Measurements from ENCODE around the gene SAMM50. TPM values are rescaled to one million over a fixed set of nuclear protein-coding genes. Genes with fewer than 3 reads are reported as not detected.
A peak's percentile ranks its signal among the peaks of the same experiment; 100 is the strongest.

The SAMM50 gene
- total RNA-seq, 1 donor from 2014 or later = 32.6 TPM

DNA sequence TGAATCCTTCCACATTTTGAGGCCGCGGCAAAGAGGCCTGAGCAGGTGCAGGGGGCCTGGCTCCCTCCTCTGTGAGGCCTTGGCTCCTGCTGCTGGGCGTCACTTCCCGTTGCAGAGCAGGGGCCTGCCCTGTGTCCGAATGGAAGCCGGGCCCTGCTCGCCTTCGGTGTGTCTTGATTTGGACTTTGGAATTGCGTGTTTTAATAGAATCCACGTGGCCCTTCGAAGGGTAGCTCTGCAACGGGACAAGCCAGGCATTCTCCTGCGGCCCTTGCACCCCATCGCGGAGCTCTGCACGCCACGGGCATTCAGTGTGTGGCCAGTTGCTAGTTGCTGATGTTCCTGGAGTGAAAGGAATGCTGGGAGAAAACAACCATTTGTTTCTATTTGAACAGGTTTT lies 25.8 kb downstream of the SAMM50 start:
- H3K27me3 ChIP-seq (ENCODE audit: control insufficient read depth, insufficient read depth, low read length) = no peaks in the 10 kb centered on the region
- FAIRE-seq (no peak), DNase-seq (ENCODE audit: low read depth) (no peak)
- no peak overlapping the region for H3K4me3 ChIP-seq (ENCODE audit: low read depth, low read length)
- H3K36me3 ChIP-seq (ENCODE audit: control insufficient read depth, insufficient read depth, low read length) = peaks cover 29% of the 10 kb centered on the region
- no peak for TF ChIP-seq CTCF (IDR thresholded peaks at IDR 0.05; ENCODE audit: insufficient read depth, low read length, severe bottlenecking)

GRCh38 chr22:43983808-43984207 lies 28.6 kb downstream of the SAMM50 start:
- FAIRE-seq (peak; percentile 50), DNase-seq (ENCODE audit: low read depth) (no peak)
- H3K4me3 ChIP-seq (ENCODE audit: low read depth, low read length) = no peak overlapping the region
- H3K36me3 ChIP-seq (ENCODE audit: control insufficient read depth, insufficient read depth, low read length) = peaks cover 20% of the 10 kb centered on the region
- TF ChIP-seq CTCF (IDR thresholded peaks at IDR 0.05; ENCODE audit: insufficient read depth, low read length, severe bottlenecking) = no peak
- H3K27me3 ChIP-seq (ENCODE audit: control insufficient read depth, insufficient read depth, low read length) = no peaks in the 10 kb centered on the region

- Histone ChIP-seq H3K36me3 (ENCODE audit: control insufficient read depth, insufficient read depth, low read length) (peaks cover 18% of the 10 kb centered on the region), H3K4me3 (ENCODE audit: low read depth, low read length) (no peak overlapping the region), H3K27me3 (ENCODE audit: control insufficient read depth, insufficient read depth, low read length) (no peaks in the 10 kb centered on the region)
- no peak for TF ChIP-seq CTCF (IDR thresholded peaks at IDR 0.05; ENCODE audit: insufficient read depth, low read length, severe bottlenecking)
- FAIRE-seq = no peak
- DNase-seq (ENCODE audit: low read depth) = no peak
These were observed 30.3 kb downstream of the SAMM50 start for GRCh38 chr22:43985532-43985931.

- no peak for TF ChIP-seq CTCF (IDR thresholded peaks at IDR 0.05; ENCODE audit: insufficient read depth, low read length, severe bottlenecking)
- Histone ChIP-seq H3K36me3 (ENCODE audit: control insufficient read depth, insufficient read depth, low read length) (peaks cover 20% of the 10 kb centered on the region), H3K4me3 (ENCODE audit: low read depth, low read length) (no peak overlapping the region), H3K27me3 (ENCODE audit: control insufficient read depth, insufficient read depth, low read length) (no peaks in the 10 kb centered on the region)
- FAIRE-seq = no peak
- no peak for DNase-seq (ENCODE audit: low read depth)
These were observed 33.0 kb downstream of the SAMM50 start for GRCh38 chr22:43988116-43988820.

DNA sequence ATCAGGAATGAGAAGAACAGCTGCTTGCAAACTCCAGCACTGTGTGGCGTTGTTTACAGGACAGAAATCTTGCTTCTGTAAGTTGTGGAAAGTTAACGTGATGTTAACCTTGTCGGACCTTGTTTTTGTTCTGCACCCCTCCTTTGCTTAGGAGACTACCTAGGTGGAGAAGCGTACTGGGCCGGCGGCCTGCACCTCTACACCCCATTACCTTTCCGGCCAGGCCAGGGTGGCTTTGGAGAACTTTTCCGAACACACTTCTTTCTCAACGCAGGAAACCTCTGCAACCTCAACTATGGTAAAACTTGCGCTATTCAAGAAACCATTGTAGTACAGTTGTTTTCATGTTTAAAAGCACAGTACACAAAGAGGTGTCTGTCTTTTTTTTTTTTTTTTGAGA lies 33.7 kb downstream of the SAMM50 start:
- TF ChIP-seq CTCF (IDR thresholded peaks at IDR 0.05; ENCODE audit: insufficient read depth, low read length, severe bottlenecking) = no peak
- no peak overlapping the region for H3K4me3 ChIP-seq (ENCODE audit: low read depth, low read length)
- DNase-seq (ENCODE audit: low read depth) (no peak), FAIRE-seq (peak; percentile 62)
- no peaks in the 10 kb centered on the region for H3K27me3 ChIP-seq (ENCODE audit: control insufficient read depth, insufficient read depth, low read length)
- H3K36me3 ChIP-seq (ENCODE audit: control insufficient read depth, insufficient read depth, low read length) = peaks cover 19% of the 10 kb centered on the region

DNA sequence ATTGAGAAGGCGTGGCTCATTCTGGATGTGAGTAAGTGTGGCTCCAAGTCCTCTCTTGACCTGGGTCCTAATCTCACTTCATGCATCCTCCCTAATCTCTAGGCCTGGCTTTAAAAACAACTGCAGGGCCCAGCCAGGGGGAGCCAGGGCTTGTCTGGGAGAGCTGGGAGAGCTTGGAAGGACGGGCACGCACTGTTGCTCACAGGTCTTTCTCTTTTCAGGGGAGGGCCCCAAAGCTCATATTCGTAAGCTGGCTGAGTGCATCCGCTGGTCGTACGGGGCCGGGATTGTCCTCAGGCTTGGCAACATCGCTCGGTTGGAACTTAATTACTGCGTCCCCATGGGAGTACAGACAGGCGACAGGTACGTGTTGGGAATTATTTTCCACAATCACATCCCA lies 34.8 kb downstream of the SAMM50 start:
- DNase-seq (ENCODE audit: low read depth) = no peak
- no peak for FAIRE-seq
- no peak overlapping the region for H3K4me3 ChIP-seq (ENCODE audit: low read depth, low read length)
- H3K27me3 ChIP-seq (ENCODE audit: control insufficient read depth, insufficient read depth, low read length) = no peaks in the 10 kb centered on the region
- TF ChIP-seq CTCF (IDR thresholded peaks at IDR 0.05; ENCODE audit: insufficient read depth, low read length, severe bottlenecking) = no peak
- peaks cover 23% of the 10 kb centered on the region for H3K36me3 ChIP-seq (ENCODE audit: control insufficient read depth, insufficient read depth, low read length)
